ENCODE measurements around the gene MATCAP1.

MATCAP1 gene

GRCh38 chr16:67170949-67171649, 12.7 kb downstream of the MATCAP1 start:
- no peak for DNase-seq

- DNase-seq = peak; percentile 65
Measured at GRCh38 chr16:67170168-67170948, 13.4 kb downstream of the MATCAP1 start, which contains the start of gene NOL3. TSS of gene NOL3 (plus strand) at chr16:67170538.

GRCh38 chr16:67169642-67170167, 14.1 kb downstream of the MATCAP1 start:
- DNase-seq = no peak

- DNase-seq = no peak
Measured at GRCh38 chr16:67169011-67169451, 14.7 kb downstream of the MATCAP1 start.

- DNase-seq = no peak
Measured at GRCh38 chr16:67167588-67167987, 16.2 kb downstream of the MATCAP1 start.

GRCh38 chr16:67166598-67167168, 17.1 kb downstream of the MATCAP1 start:
- DNase-seq = no peak

GRCh38 chr16:67166110-67166547, 17.6 kb downstream of the MATCAP1 start:
- DNase-seq = no peak

- no peak for DNase-seq
Measured at GRCh38 chr16:67165121-67166078, 18.4 kb downstream of the MATCAP1 start.

GRCh38 chr16:67164599-67165061, 19.1 kb downstream of the MATCAP1 start, which contains the start of gene HSF4:
TSS of gene HSF4 (plus strand) at chr16:67164745. CDS start at chr16:67164812, 67 bp downstream.
- no peak for DNase-seq

- DNase-seq = peak; percentile 66
Measured at GRCh38 chr16:67163999-67164558, 19.7 kb downstream of the MATCAP1 start.

GRCh38 chr16:67163164-67163998, 20.4 kb downstream of the MATCAP1 start:
- peak; percentile 92 for DNase-seq

GRCh38 chr16:67162506-67163163, 21.1 kb downstream of the MATCAP1 start:
- no peak for DNase-seq

- DNase-seq = no peak
Measured at GRCh38 chr16:67161595-67162058, 22.1 kb downstream of the MATCAP1 start.

GRCh38 chr16:67158637-67159600, 24.8 kb downstream of the MATCAP1 start:
- no peak for DNase-seq

- no peak for DNase-seq
Measured at GRCh38 chr16:67157892-67158635, 25.7 kb downstream of the MATCAP1 start.

- no peak for DNase-seq
Measured at GRCh38 chr16:67157106-67157748, 26.5 kb downstream of the MATCAP1 start.

GRCh38 chr16:67156143-67156844, 27.5 kb downstream of the MATCAP1 start:
- no peak for DNase-seq
